DND-41 (cell line): ENCODE measurements around the gene FAM50A.

Experiments used
- EZH2 ChIP-seq: IDR thresholded peaks from 3 replicates; pipeline ENCODE4 v1.6.1; 2012; ENCODE audit warnings: borderline replicate concordance, low read depth, mild to moderate bottlenecking, moderate library complexity, low read length, inconsistent platforms; ENCODE audit not compliant: severe bottlenecking
- TF ChIP-seq, protein P1 (sequence below): IDR thresholded peaks from 2 replicates; pipeline ENCODE4 v1.5.1; 2012; ENCODE audit warnings: borderline replicate concordance, low read length, moderate library complexity, mild to moderate bottlenecking; ENCODE audit not compliant: poor library complexity, severe bottlenecking; ENCODE audit errors: extremely low read depth

DNA sequence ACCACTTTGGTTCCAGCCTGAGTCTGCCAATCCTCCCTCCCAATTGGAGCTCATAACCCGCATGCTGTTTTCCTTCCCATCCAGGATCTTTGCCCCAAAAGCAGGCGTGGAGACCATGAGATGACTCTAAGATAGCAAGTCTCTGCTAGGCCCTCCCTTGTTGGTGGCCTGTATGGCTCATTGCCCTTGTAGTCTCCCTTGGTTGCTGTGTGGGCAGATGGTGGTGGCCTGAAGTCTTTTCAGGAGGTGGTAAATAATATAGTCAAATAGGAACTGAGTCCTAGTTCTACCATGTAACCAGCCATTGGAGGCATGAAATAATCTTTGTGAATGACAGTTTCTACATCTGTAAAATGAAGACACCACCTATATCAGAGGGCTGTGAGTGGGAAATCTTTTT lies 14.2 kb upstream of the FAM50A start:
- TF ChIP-seq, protein P1, sequence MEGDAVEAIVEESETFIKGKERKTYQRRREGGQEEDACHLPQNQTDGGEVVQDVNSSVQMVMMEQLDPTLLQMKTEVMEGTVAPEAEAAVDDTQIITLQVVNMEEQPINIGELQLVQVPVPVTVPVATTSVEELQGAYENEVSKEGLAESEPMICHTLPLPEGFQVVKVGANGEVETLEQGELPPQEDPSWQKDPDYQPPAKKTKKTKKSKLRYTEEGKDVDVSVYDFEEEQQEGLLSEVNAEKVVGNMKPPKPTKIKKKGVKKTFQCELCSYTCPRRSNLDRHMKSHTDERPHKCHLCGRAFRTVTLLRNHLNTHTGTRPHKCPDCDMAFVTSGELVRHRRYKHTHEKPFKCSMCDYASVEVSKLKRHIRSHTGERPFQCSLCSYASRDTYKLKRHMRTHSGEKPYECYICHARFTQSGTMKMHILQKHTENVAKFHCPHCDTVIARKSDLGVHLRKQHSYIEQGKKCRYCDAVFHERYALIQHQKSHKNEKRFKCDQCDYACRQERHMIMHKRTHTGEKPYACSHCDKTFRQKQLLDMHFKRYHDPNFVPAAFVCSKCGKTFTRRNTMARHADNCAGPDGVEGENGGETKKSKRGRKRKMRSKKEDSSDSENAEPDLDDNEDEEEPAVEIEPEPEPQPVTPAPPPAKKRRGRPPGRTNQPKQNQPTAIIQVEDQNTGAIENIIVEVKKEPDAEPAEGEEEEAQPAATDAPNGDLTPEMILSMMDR: no peak
- no peak for TF ChIP-seq EZH2
